SW 1271 (cell line): Measurements from ENCODE around the gene SLC28A1.
A peak's percentile ranks its signal among the peaks of the same experiment; 100 is the strongest.

Source experiments
- DNase-seq, 2 experiments: peaks; one replicate each; lab custom pipeline; 2025; lab: John Stamatoyannopoulos, UW

The SLC28A1 gene, protein sequence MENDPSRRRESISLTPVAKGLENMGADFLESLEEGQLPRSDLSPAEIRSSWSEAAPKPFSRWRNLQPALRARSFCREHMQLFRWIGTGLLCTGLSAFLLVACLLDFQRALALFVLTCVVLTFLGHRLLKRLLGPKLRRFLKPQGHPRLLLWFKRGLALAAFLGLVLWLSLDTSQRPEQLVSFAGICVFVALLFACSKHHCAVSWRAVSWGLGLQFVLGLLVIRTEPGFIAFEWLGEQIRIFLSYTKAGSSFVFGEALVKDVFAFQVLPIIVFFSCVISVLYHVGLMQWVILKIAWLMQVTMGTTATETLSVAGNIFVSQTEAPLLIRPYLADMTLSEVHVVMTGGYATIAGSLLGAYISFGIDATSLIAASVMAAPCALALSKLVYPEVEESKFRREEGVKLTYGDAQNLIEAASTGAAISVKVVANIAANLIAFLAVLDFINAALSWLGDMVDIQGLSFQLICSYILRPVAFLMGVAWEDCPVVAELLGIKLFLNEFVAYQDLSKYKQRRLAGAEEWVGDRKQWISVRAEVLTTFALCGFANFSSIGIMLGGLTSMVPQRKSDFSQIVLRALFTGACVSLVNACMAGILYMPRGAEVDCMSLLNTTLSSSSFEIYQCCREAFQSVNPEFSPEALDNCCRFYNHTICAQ

DNA sequence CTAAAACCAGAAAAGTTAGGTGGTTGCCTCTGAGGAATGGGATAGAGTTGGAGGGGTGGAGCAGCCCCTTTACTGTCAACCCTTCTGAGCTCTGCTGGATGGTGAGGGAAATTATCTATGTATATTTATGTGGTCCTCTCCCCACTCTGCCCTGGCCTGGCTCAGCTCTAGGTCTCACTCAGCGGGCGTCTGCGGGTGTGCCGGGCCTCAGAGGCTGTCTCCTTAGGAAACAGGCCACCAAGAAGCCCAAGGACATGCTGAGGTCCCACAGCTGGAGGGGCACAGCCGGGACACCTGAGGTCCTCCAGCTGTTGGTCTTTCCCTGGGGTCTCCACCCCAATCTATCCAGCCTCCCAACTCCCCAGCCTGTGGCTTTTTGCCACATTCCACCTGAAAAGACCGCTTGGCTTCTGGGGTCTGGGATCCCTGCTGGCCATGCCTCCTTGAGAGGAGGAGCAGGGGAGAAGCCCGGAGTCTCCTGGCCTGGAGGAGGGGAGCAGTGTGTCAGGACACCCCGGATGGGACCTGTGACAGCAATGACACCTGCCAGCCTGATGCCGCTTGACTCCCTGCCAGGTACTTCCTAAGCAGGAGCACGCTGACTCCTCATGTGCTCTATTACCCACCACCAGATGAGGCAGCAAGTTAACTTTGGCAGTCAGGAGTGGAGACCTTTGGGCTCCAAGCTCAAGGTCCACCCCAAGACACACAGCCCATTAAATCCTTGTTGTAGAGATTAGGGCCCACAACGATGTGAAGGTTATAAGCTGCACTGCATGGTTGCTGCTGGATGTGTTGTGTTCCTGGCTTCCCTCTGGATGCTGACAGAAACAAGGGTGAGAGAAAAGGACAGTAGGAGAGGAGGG is at the start of gene SLC28A1:
TSS of gene SLC28A1 (plus strand) at position 747 of the 866 bp plus-strand sequence. CDS start 3,099 bp downstream, outside the sequence.
- DNase-seq = no peak

DNA sequence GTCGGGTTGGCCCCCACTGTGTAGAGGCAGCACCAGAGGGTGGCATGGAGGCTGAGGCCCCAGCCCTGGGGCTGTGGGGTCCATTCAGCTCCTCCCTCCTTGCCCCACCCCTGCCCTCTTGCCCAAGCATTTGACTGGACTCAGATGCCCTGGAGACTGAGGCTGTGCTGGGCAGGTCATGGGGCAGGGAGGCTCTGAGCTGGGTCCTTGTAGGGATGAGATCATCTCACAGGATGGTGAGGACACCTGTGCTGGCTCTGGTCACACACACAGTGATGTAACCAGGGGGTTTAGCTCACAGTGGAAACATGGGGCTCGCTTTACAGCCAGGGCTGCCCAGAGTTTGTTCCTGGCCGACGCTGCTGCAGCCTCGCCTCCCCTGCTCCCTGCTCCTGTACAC is 49.5 kb upstream of the SLC28A1 start:
- no peak for DNase-seq

GRCh38 chr15:84835661-84836337 is 48.7 kb upstream of the SLC28A1 start:
- no peak for DNase-seq

DNA sequence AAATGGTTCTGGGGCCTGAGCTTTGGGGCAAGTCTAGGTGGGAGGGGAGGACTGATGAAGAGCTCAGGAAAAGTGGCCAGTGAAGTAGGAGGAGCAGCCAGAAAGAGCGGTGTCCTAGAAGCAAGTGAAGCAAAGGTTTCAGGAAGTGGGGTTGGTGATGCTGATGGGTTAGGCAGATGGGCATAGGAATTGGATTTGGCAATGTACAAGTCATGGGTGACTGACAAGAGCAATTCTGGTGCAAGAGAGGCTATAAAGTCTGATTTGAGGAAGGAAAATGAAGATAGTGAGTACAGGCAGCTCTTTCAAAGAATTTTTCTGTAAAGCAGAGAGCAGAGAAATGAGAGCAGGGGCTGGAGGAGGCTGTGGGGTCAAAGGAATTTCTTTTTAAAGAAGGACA is 47.6 kb upstream of the SLC28A1 start:
- DNase-seq = no peak

GRCh38 chr15:84839714-84840113 is 44.7 kb upstream of the SLC28A1 start:
- no peak for DNase-seq

DNA sequence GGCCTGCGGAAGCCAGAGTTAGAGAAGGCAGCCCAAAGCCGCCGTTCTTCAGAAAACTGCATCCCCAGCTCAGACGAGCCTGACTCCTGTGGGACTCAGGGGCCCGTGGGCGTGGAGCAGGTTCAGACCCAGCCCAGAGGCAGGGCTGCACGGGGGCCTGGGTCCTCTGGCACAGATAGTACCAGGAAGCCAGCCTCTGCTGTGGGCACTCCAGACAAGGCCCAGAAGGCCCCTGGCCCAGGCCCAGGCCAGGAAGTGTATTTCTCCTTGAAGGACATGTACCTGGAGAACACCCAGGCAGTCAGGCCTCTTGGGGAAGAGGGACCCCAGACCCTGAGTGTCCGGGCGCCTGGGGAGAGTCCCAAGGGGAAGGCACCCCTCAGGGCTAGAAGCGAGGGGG is 44.2 kb upstream of the SLC28A1 start:
- no peak for DNase-seq

GRCh38 chr15:84840741-84841429 is 43.6 kb upstream of the SLC28A1 start:
- no peak for DNase-seq

GRCh38 chr15:84842781-84843180 is 41.7 kb upstream of the SLC28A1 start:
- no peak for DNase-seq

- DNase-seq = no peak
Observed at GRCh38 chr15:84844964-84845363, 39.5 kb upstream of the SLC28A1 start.

- peak in 1 of 2 experiments; percentile 67 for DNase-seq
Observed at GRCh38 chr15:84845631-84846030, 38.8 kb upstream of the SLC28A1 start.

GRCh38 chr15:84846269-84846668 is 38.2 kb upstream of the SLC28A1 start:
- DNase-seq = no peak

GRCh38 chr15:84847382-84847781 is 37.1 kb upstream of the SLC28A1 start:
- DNase-seq = no peak

DNA sequence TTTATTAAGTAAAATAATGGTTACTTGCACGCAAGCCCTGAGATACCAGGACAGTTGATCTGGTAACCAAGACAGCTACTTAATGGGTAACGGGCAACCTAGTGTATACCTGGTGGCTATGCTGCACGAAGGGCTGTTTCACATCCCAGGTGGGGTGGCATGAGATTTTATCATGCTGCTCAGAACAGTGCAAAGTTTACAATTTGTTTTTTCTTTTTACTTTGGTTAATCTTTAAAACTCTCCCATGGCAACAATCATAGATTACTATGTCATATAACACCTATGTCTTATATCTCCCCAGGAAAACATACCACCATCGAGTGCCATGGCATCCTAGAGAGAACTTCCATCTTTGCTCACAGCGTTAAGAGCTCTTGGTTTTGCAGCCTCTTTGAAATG is 32.2 kb upstream of the SLC28A1 start:
- DNase-seq = no peak

DNA sequence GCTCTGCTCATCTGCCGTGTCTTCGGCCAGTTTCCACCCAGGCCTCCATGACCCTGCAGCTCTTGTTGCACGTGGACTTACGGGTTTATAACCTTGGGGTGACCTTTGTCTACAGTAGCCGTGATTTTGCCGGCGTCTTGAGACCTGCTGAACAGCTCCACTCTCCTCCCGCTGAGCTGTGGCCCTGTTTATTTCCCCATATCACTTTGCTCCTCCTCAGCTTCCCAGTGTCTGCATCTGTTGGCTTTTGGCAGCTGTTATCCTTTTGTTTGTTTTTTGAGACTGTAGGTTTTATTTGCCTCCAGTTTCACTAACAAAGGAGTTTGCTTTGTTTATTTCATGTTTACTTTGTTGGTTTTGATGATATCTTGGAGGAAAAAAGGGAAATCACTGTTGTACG is 29.3 kb upstream of the SLC28A1 start:
- DNase-seq = no peak

DNA sequence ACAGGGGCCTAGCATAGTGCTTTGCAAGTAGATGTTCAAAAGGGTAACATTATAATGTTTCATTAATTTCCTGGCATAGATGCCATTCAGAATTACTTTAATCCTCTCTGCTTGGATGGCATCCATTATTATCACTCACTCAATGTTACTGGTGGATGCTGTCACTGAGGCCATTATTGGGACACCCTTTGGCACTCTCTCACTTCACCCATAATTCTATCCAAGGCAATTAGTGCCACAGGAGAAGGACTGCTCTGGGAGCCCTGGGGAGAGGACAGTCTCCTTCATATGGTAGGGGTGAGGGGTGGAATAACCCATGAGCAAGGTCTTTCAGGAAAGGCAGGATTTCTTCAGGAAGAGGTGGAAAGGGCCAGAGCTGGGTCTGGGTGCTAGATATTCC is 28.7 kb upstream of the SLC28A1 start:
- no peak for DNase-seq

GRCh38 chr15:84856731-84857417 is 27.6 kb upstream of the SLC28A1 start:
- DNase-seq = no peak

DNA sequence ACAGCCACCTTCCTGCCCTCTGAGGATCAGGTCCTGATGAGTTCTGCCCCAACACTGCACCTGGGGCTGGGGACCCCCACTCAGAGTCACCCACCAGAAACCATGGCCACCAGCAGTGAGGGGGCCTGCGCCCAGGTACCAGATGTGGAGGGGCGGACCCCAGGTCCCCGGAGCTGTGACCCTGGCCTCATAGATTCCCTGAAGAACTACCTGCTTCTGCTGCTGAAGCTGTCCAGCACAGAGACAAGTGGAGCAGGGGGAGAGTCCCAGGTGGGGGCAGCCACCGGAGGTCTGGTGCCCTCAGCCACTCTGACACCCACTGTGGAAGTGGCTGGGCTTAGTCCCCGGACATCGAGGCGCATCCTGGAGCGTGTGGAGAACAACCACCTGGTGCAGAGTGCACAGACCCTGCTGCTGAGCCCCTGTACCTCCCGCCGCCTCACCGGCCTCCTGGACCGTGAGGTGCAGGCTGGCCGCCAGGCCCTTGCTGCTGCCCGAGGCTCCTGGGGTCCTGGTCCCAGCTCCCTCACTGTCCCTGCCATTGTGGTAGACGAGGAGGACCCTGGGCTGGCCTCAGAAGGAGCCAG is 27.0 kb upstream of the SLC28A1 start:
- DNase-seq = no peak

- no peak for DNase-seq
Observed at GRCh38 chr15:84858231-84858630, 26.2 kb upstream of the SLC28A1 start.

DNA sequence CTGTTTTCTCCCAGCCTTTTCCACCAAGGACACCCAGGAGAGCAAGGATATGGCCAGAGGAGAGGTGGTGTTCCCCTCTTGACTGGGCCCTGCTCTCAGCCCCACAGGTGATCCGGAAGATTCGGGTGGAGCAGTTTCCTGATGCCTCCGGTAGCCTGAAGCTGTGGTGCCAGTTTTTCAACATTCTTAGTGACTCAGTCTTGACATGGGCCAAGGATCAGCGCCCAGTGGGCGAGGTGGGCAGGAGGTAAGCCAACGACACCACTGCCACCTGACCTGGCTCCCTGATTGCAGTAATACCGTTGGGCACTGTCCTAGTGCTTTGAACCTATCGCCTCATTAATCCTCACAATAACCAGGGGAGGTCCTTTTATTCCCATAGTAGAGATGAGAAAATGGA is 25.3 kb upstream of the SLC28A1 start:
- DNase-seq = no peak

DNA sequence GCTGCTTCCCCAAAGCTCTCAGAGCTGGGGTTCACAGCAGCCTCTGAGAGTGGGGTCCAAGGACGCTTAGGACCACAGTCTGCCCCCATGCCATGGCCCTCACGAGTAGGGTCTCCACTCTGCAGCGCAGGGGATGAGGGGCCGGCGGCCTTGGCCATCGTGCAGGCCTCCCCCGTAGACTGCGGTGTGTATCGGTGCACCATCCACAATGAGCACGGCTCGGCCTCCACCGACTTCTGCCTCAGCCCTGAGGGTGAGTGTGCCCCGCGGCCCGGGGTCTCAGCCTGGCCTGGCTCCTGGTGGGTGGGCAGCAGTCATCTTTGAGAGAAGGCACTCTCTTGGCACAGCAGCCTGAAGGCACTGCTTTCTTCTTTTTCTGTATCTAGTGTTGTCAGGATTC is 24.8 kb upstream of the SLC28A1 start:
- no peak for DNase-seq
